Epithelial cell of proximal tubule (primary cell): ENCODE data around the gene WDFY4. TPM values are rescaled to one million over a fixed set of nuclear protein-coding genes. Genes with fewer than 3 reads are reported as not detected.

Experiments
- DNase-seq: peaks from one replicate; pipeline ENCODE4 v3.0.0-alpha.2; 2011; ENCODE audit warnings: low read depth
- H3K4me3 ChIP-seq: 2 replicates; pipeline ENCODE4 v1.5.1; 2011; ENCODE audit warnings: low read depth, mild to moderate bottlenecking, low read length
- total RNA-seq: library from RNA; depleted of rRNA; stranded (reverse); fragments of >200 nt; gene quantifications from 2 replicates; pipeline ENCODE4 v1.2.3, GENCODE V29; 2015
- TF ChIP-seq, protein P1 (sequence below): conservative IDR thresholded peaks from 2 replicates; pipeline ENCODE4 v1.5.1; 2012; ENCODE audit warnings: low read depth, mild to moderate bottlenecking, low read length

WDFY4 gene
- total RNA-seq, 1 donor from 2014 or later: not detected

DNA sequence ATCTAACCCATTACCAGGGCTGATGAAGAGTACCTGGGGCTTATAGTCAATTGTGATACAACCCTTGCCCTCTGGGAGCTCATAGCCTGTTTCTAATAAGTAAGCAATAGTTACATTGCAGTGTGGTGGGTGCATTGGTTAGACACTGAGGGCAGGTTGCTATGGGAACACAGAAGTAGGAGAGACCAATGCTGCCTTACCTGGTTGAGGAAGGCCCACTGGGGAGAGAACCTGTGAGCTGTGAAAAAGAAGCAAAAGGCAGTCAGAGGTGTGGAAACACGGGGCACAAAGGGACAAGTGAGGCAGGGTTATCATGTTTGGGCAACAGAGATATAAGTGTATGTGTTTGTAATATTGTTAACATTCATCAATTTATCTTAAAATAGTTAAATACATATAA is 51.9 kb downstream of the WDFY4 start:
- no peak overlapping the region for H3K4me3 ChIP-seq
- TF ChIP-seq, protein P1, sequence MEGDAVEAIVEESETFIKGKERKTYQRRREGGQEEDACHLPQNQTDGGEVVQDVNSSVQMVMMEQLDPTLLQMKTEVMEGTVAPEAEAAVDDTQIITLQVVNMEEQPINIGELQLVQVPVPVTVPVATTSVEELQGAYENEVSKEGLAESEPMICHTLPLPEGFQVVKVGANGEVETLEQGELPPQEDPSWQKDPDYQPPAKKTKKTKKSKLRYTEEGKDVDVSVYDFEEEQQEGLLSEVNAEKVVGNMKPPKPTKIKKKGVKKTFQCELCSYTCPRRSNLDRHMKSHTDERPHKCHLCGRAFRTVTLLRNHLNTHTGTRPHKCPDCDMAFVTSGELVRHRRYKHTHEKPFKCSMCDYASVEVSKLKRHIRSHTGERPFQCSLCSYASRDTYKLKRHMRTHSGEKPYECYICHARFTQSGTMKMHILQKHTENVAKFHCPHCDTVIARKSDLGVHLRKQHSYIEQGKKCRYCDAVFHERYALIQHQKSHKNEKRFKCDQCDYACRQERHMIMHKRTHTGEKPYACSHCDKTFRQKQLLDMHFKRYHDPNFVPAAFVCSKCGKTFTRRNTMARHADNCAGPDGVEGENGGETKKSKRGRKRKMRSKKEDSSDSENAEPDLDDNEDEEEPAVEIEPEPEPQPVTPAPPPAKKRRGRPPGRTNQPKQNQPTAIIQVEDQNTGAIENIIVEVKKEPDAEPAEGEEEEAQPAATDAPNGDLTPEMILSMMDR: no peak
- DNase-seq: no peak

DNA sequence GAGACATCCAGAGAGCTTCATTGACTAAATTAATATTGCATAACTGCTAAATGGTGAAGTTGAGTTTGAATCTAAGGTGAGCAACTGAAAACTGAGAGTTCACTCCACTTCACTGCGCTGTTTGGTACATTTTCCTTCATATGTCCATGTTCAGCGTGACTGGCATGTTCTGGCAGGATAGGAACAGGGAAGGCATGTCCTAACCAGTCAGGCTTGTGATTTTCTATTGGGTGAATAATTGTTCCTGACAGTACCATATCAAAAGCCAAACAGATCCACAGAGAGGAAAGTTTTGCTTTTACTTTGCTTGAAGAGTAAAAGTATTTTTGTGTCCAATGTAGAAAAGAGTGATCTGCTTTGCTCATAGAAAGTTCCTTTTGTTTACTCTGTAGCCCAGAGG is 53.2 kb downstream of the WDFY4 start:
- H3K4me3 ChIP-seq: no peak overlapping the region
- TF ChIP-seq, protein P1: no peak
- no peak for DNase-seq

- no peak for DNase-seq
- TF ChIP-seq, protein P1: no peak
- no peak overlapping the region for H3K4me3 ChIP-seq
Measured at GRCh38 chr10:48739170-48739569, 54.5 kb downstream of the WDFY4 start.

- TF ChIP-seq, protein P1: no peak
- DNase-seq: no peak
Measured at GRCh38 chr10:48740015-48740707, 55.5 kb downstream of the WDFY4 start.

DNA sequence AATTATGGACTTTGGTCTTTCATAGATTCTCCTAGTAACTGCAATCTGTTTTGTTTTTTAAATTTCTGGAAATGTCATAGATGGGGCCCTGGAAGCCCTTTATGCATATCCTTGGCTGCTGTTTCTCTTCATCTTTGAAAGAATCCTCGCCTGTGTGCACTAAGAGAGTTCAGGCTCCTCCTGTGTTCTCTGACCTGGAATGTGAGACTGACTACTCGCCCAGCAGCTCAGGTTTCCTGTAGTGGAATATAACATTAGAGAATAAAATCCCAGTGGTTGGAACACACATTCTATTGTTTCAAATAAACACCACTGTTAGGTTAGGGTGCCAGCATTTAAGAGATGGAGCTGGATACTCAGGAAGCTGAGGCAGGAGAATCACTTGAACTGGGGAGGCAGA is 56.3 kb downstream of the WDFY4 start:
- TF ChIP-seq, protein P1: no peak
- no peak for DNase-seq
- H3K4me3 ChIP-seq: no peak overlapping the region

More at GRCh38 chr10:48740015-48740707, 55.5 kb downstream of the WDFY4 start:
- no peak overlapping the region for H3K4me3 ChIP-seq

DNA sequence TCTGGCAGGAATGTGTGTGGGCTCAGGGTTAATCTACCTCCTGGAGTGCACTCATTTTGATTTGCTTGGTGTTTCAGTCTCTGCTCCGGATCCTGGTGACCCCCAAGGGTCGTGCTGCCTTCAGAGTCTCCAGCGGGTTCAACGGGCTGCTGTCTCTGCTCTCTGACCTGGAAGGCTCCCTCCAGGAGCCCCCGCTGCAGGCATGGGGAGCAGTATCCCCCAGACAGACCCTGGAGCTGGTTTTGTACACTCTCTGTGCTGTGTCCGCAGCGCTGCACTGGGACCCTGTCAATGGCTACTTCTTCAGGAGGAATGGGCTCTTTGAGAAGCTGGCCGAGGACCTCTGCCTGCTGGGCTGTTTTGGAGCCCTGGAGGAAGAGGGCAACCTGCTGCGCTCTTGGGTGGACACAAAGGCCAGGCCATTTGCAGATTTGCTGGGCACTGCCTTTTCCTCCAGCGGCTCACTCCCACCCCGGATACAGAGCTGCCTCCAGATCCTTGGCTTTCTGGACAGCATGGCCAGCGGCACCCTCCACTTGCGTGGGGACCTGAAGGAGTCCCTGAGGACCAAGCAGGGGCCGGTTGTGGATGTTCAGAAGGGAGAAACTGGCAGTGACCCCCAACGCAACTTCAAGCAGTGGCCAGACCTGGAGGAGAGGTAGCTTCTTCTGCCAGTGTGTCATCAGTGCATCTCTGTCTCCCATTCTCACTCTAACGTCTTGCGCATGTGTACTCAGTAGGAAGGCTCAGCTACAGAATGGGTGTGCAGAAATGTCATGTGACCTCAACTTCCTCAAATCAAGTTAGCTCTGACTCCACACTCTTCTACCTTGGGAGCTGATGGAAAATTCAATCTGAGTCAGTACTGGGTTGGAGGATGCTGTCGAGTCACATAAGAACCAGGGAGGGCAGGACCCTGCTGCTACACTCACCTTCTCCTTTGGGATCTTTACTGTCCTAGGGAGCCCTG is 58.5 kb downstream of the WDFY4 start:
- no peak overlapping the region for H3K4me3 ChIP-seq
- TF ChIP-seq, protein P1: no peak
- no peak for DNase-seq
